IMR-90 (cell line): Measurements from ENCODE around the gene SLC36A1. TPM values are rescaled to one million over a fixed set of nuclear protein-coding genes. Genes with fewer than 3 reads are reported as not detected.

Experiments
- ATAC-seq: fragments of 200-7000 bp; cut with Tn5 transposase; 2 replicates; pipeline ENCODE4 v1.9.1; 2020; ENCODE audit warnings: low read depth, mild to moderate bottlenecking, moderate library complexity
- BruUV-seq: library from RNA; stranded (reverse); fragments of 400-500 nt; replicated peaks from 2 replicates; lab custom pipeline; 2021; lab: Mats Ljungman, UMichigan
- CTCF ChIA-PET: fragments of 300-600 bp; formaldehyde crosslinking; extraction: SDS; loops from one replicate; lab custom pipeline; 2021; ENCODE audit warnings: antibody characterized with exemption; lab: Yijun Ruan, JAX
- POLR2A ChIA-PET: fragments of 300-600 bp; sonication (Branson Sonifier 250); formaldehyde crosslinking; loops from one replicate; lab custom pipeline; 2022; ENCODE audit warnings: antibody characterized with exemption; ENCODE audit not compliant: unreplicated experiment; lab: Charles Lee
- DNase-seq: peaks from one replicate; pipeline ENCODE4 v3.0.0; 2013
- H2AFZ ChIP-seq: replicated peaks from 2 replicates; pipeline ENCODE3; 2013; ENCODE audit warnings: low read length, mild to moderate bottlenecking; ENCODE audit not compliant: poor library complexity
- H2AK5ac ChIP-seq: 2 replicates; pipeline ENCODE4 v1.6.1; 2013; ENCODE audit warnings: low read depth, low read length, inconsistent platforms
- H2AK9ac ChIP-seq: replicated peaks from 2 replicates; pipeline ENCODE3; 2013; ENCODE audit warnings: mild to moderate bottlenecking, low read depth, low read length, moderate library complexity; ENCODE audit not compliant: poor library complexity
- H2BK120ac ChIP-seq: 2 replicates; pipeline ENCODE4 v1.6.1; 2013; ENCODE audit warnings: low read depth, low read length, inconsistent platforms
- H2BK15ac ChIP-seq: 3 replicates; pipeline ENCODE4 v1.6.1; 2013; ENCODE audit warnings: low read depth, low read length, inconsistent platforms
- H2BK20ac ChIP-seq: 2 replicates; pipeline ENCODE4 v1.6.1; 2013; ENCODE audit warnings: low read depth, mild to moderate bottlenecking, inconsistent platforms, low read length, moderate library complexity
- H2BK5ac ChIP-seq: 2 replicates; pipeline ENCODE4 v1.6.1; 2013; ENCODE audit warnings: mild to moderate bottlenecking, low read depth, low read length, inconsistent platforms; ENCODE audit not compliant: poor library complexity, severe bottlenecking
- H3K14ac ChIP-seq: replicated peaks from 2 replicates; pipeline ENCODE4 v1.6.1; 2013; ENCODE audit warnings: low read depth, low read length, inconsistent platforms
- H3K18ac ChIP-seq: 2 replicates; pipeline ENCODE4 v1.6.1; 2013; ENCODE audit warnings: low read depth, low read length, control low read depth
- H3K23ac ChIP-seq: 2 replicates; pipeline ENCODE4 v1.6.1; 2013; ENCODE audit warnings: low read depth, low read length, inconsistent platforms
- H3K27ac ChIP-seq: 2 replicates; pipeline ENCODE4 v1.5.1; 2013; ENCODE audit warnings: mild to moderate bottlenecking, control low read depth, low read length; ENCODE audit not compliant: insufficient read depth
- H3K27me3 ChIP-seq: 2 replicates; pipeline ENCODE4 v1.6.1; 2013; ENCODE audit warnings: low read length; ENCODE audit not compliant: control insufficient read depth, insufficient read depth
- H3K36me3 ChIP-seq: 2 replicates; pipeline ENCODE4 v1.6.1; 2013; ENCODE audit warnings: low read length, mixed read lengths; ENCODE audit not compliant: control insufficient read depth, insufficient read depth
- H3K4ac ChIP-seq: 2 replicates; pipeline ENCODE4 v1.6.1; 2013; ENCODE audit warnings: low read depth, low read length, inconsistent platforms
- H3K4me1 ChIP-seq: 2 replicates; pipeline ENCODE4 v1.6.1; 2013; ENCODE audit warnings: low read length, mixed read lengths; ENCODE audit not compliant: control insufficient read depth, insufficient read depth
- H3K4me2 ChIP-seq: 2 replicates; pipeline ENCODE4 v1.6.1; 2013; ENCODE audit warnings: low read depth, mild to moderate bottlenecking, control low read depth, low read length, moderate library complexity
- H3K4me3 ChIP-seq: 2 replicates; pipeline ENCODE4 v1.5.1; 2013; ENCODE audit warnings: low read depth, mild to moderate bottlenecking, control low read depth, low read length, moderate library complexity; ENCODE audit not compliant: insufficient read depth
- H3K56ac ChIP-seq: 2 replicates; pipeline ENCODE4 v1.6.1; 2013; ENCODE audit warnings: low read length, inconsistent platforms; ENCODE audit not compliant: insufficient read depth; ENCODE audit errors: extremely low read depth
- H3K79me1 ChIP-seq, 2 experiments: 2 replicates each; pipeline ENCODE4 v1.6.1; 2013; ENCODE audit warnings: low read length in 2 of 2, inconsistent platforms in 1 of 2, low read depth in 1 of 2
- H3K9ac ChIP-seq: 2 replicates; pipeline ENCODE4 v1.6.1; 2013; ENCODE audit warnings: low read depth, low read length, control low read depth
- H3K9me1 ChIP-seq: 2 replicates; pipeline ENCODE4 v1.6.1; 2013; ENCODE audit warnings: low read length, inconsistent platforms; ENCODE audit not compliant: insufficient read depth
- H3K9me3 ChIP-seq: 2 replicates; pipeline ENCODE4 v1.6.1; 2013; ENCODE audit warnings: low read length; ENCODE audit not compliant: control insufficient read depth, insufficient read depth
- H4K20me1 ChIP-seq: 2 replicates; pipeline ENCODE4 v1.6.1; 2013; ENCODE audit warnings: low read length, inconsistent platforms; ENCODE audit not compliant: insufficient read depth
- H4K5ac ChIP-seq: 2 replicates; pipeline ENCODE4 v1.6.1; 2013; ENCODE audit warnings: mild to moderate bottlenecking, low read depth, low read length, control low read depth
- H4K8ac ChIP-seq, 2 experiments: 2 replicates each; pipeline ENCODE4 v1.6.1; 2013; ENCODE audit warnings: low read depth in 2 of 2, low read length in 2 of 2, control low read depth in 1 of 2, inconsistent platforms in 1 of 2
- H4K91ac ChIP-seq: 2 replicates; pipeline ENCODE4 v1.6.1; 2013; ENCODE audit warnings: low read depth, low read length, inconsistent platforms; ENCODE audit not compliant: insufficient read depth
- BHLHE40 ChIP-seq: fragments of 150-350 bp; IDR thresholded peaks from 2 replicates; pipeline ENCODE4 v1.6.1; 2016; ENCODE audit warnings: mild to moderate bottlenecking, low read depth, low read length
- CEBPB ChIP-seq: IDR thresholded peaks from 2 replicates; pipeline ENCODE4 v1.6.1; 2012; ENCODE audit warnings: low read depth, low read length, improper control_type of control experiment
- CHD1 ChIP-seq: IDR thresholded peaks from 2 replicates; pipeline ENCODE4 v1.6.1; 2012; ENCODE audit warnings: low read depth, low read length, improper control_type of control experiment
- ELK1 ChIP-seq: fragments of 150-350 bp; IDR thresholded peaks from 2 replicates; pipeline ENCODE4 v1.6.1; 2016; ENCODE audit warnings: low read depth, mild to moderate bottlenecking, low read length, moderate library complexity, borderline replicate concordance
- MAFK ChIP-seq: IDR thresholded peaks from 2 replicates; pipeline ENCODE4 v1.6.1; 2012; ENCODE audit warnings: low read depth, low read length, improper control_type of control experiment
- MAZ ChIP-seq: IDR thresholded peaks from 2 replicates; pipeline ENCODE4 v1.6.1; 2012; ENCODE audit warnings: low read depth, mild to moderate bottlenecking, low read length, improper control_type of control experiment, moderate library complexity, borderline replicate concordance
- MXI1 ChIP-seq: IDR thresholded peaks from 2 replicates; pipeline ENCODE4 v1.6.1; 2012; ENCODE audit warnings: low read depth, mild to moderate bottlenecking, low read length, moderate library complexity, borderline replicate concordance
- NFE2L2 ChIP-seq: fragments of 150-350 bp; IDR thresholded peaks from 2 replicates; pipeline ENCODE4 v1.6.1; 2016; ENCODE audit warnings: low read depth, mild to moderate bottlenecking, low read length
- POLR2A ChIP-seq: IDR thresholded peaks from 2 replicates; pipeline ENCODE4 v1.6.1; 2012; ENCODE audit warnings: mild to moderate bottlenecking, low read depth, low read length
- RFX5 ChIP-seq: IDR thresholded peaks from 2 replicates; pipeline ENCODE4 v1.8.0; 2012; ENCODE audit warnings: low read depth, mild to moderate bottlenecking, low read length, moderate library complexity
- WGBS, 2 experiments: methylation state at CpG; one replicate each; pipeline versions ENCODE4 v1.1.5 to v1.1.7; 2013; ENCODE audit warnings: missing lambda C conversion rate in 2 of 2; ENCODE audit not compliant: insufficient read length in 1 of 2; ENCODE audit errors: extremely low coverage in 2 of 2; 5-methylcytosine and 5-hydroxymethylcytosine counted together
- dilution Hi-C: fragments of 300-500 bp; cut with HindIII; formaldehyde crosslinking; loops from one replicate; pipeline ENCODE4 v1.14.3; 2018; ENCODE audit warnings: low sequenced_read_pairs; ENCODE audit not compliant: unreplicated experiment
- in situ Hi-C: fragments of 300-500 bp; cut with MboI; formaldehyde crosslinking; loops from 3 replicates; pipeline ENCODE4 v1.14.3; 2019; ENCODE audit warnings: low sequenced_read_pairs, inconsistent platforms, mixed read lengths
- intact Hi-C: fragments of 100-400 bp; cut with micrococcal nuclease; formaldehyde crosslinking; loops from 2 replicates; pipeline ENCODE4 v1.10.0; 2022
- polyA plus RNA-seq, 3 experiments: library from polyadenylated mRNA; depleted of rRNA; stranded (reverse); fragments of >200 nt; gene quantifications; 2 replicates each; pipeline ENCODE4 v1.2.3, GENCODE V29; 2012; ENCODE audit warnings: low replicate concordance in 1 of 3
- total RNA-seq: library from RNA; depleted of rRNA; stranded (reverse); fragments of >200 nt; gene quantifications from 2 replicates; pipeline ENCODE4 v1.2.3, GENCODE V29; 2012
- TF ChIP-seq, protein P1 (sequence below): conservative IDR thresholded peaks from 2 replicates; pipeline ENCODE4 v1.5.1; 2012; ENCODE audit warnings: mild to moderate bottlenecking, low read depth, low read length, improper control_type of control experiment
- TF ChIP-seq, protein P2 (sequence below): fragments of 150-350 bp; IDR thresholded peaks from 2 replicates; pipeline ENCODE4 v1.6.1; 2017; ENCODE audit warnings: mild to moderate bottlenecking, antibody characterized with exemption, low read length, low read depth

SLC36A1 gene
- total and polyA plus RNA-seq, 2 of the 4 experiments (the other 2 are of a cell fraction): 5.7 to 8.7 TPM

GRCh38 chr5:151537044-151537443, 89.6 kb downstream of the SLC36A1 start:
- H3K4me3 ChIP-seq: no peak overlapping the region
- ChIA-PET CTCF (interaction anchor here (1.4 kb wide), 1 partner anchor 16 kb away, joined by 3 read pairs; no protein-coding TSS in a partner anchor), POLR2A (no interaction called here)
- H3K18ac ChIP-seq: no peak overlapping the region
- no peak overlapping the region for H3K14ac ChIP-seq
- no peak overlapping the region for H4K91ac ChIP-seq
- no peak overlapping the region for H3K4me2 ChIP-seq
- H4K5ac ChIP-seq: no peak overlapping the region
- H2BK120ac ChIP-seq: no peak overlapping the region
- dilution Hi-C loops (no loop called here), in situ Hi-C loops (no loop called here), intact Hi-C loops (no loop called here)
- H2BK5ac ChIP-seq: no peak overlapping the region
- H3K4ac ChIP-seq: no peak overlapping the region
- H3K27me3 ChIP-seq: peaks cover 3% of the 10 kb centered on the region; the same call in 1 of the 2 replicates
- no peak overlapping the region for H2AK5ac ChIP-seq
- no peak overlapping the region for H3K23ac ChIP-seq
- no peak overlapping the region for H4K8ac ChIP-seq
- H3K79me1 ChIP-seq: no peaks in the 10 kb centered on the region
- no peak overlapping the region for H2AK9ac ChIP-seq
- no peak for DNase-seq
- H3K9me1 ChIP-seq: no peaks in the 10 kb centered on the region
- ATAC-seq: no peak
- H3K36me3 ChIP-seq: no peaks in the 10 kb centered on the region
- H3K9me3 ChIP-seq: no peaks in the 10 kb centered on the region
- H3K4me1 ChIP-seq: no peaks in the 10 kb centered on the region
- H3K9ac ChIP-seq: no peak overlapping the region
- TF ChIP-seq ELK1: no peak
- no peak for TF ChIP-seq CEBPB
- no peak for TF ChIP-seq CHD1
- TF ChIP-seq, protein P1, sequence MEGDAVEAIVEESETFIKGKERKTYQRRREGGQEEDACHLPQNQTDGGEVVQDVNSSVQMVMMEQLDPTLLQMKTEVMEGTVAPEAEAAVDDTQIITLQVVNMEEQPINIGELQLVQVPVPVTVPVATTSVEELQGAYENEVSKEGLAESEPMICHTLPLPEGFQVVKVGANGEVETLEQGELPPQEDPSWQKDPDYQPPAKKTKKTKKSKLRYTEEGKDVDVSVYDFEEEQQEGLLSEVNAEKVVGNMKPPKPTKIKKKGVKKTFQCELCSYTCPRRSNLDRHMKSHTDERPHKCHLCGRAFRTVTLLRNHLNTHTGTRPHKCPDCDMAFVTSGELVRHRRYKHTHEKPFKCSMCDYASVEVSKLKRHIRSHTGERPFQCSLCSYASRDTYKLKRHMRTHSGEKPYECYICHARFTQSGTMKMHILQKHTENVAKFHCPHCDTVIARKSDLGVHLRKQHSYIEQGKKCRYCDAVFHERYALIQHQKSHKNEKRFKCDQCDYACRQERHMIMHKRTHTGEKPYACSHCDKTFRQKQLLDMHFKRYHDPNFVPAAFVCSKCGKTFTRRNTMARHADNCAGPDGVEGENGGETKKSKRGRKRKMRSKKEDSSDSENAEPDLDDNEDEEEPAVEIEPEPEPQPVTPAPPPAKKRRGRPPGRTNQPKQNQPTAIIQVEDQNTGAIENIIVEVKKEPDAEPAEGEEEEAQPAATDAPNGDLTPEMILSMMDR: no peak
- TF ChIP-seq BHLHE40: no peak
- TF ChIP-seq RFX5: no peak
- TF ChIP-seq MAZ: no peak
- no peak for TF ChIP-seq MAFK
- TF ChIP-seq, protein P2, sequence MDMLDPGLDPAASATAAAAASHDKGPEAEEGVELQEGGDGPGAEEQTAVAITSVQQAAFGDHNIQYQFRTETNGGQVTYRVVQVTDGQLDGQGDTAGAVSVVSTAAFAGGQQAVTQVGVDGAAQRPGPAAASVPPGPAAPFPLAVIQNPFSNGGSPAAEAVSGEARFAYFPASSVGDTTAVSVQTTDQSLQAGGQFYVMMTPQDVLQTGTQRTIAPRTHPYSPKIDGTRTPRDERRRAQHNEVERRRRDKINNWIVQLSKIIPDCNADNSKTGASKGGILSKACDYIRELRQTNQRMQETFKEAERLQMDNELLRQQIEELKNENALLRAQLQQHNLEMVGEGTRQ: no peak
- TF ChIP-seq NFE2L2: no peak
- TF ChIP-seq POLR2A: no peak
- no peak for TF ChIP-seq MXI1
- no TSS peak for BruUV-seq
- H4K20me1 ChIP-seq: no peaks in the 10 kb centered on the region
- H3K56ac ChIP-seq: no peak overlapping the region
- no peak overlapping the region for H2BK15ac ChIP-seq
- 88 to 100% methylated on average over 1 of the region's 4 CpGs for WGBS, 2 experiments
- no peak overlapping the region for H2AFZ ChIP-seq
- H2BK20ac ChIP-seq: no peak overlapping the region
- no peak overlapping the region for H3K27ac ChIP-seq
